ENCODE data around the gene PET100. TPM values are rescaled to one million over a fixed set of nuclear protein-coding genes. Genes with fewer than 3 reads are reported as not detected.

PET100 gene
- total RNA-seq, 3 donors from 2014 or later, result 23.7 to 40.4 (median 33.1) TPM

GRCh38 chr19:7602935-7603497 lies 26.6 kb upstream of the PET100 start:
- H3K36me3 ChIP-seq, result no peaks in the 10 kb centered on the region
- intact Hi-C loops (cut with DNase I; ENCODE audit: low total_unique reads), result no loop called here
- H3K4me1 ChIP-seq, result no peaks in the 10 kb centered on the region
- no peaks in the 10 kb centered on the region for H3K27me3 ChIP-seq
- no peak for TF ChIP-seq POLR2A (IDR thresholded peaks at IDR 0.05)
- TF ChIP-seq CTCF (IDR thresholded peaks at IDR 0.05), result no peak
- no peak for TF ChIP-seq POLR2AphosphoS5 (IDR thresholded peaks at IDR 0.05)
- peak overlapping the region; percentile 52 to 62 for H3K27ac ChIP-seq
- no peaks in the 10 kb centered on the region for H3K9me3 ChIP-seq
- DNase-seq (ENCODE audit: low spot score in 2 of 2), result no peak
- peak overlapping the region in 1 of 3 donors; percentile 2 for H3K4me3 ChIP-seq

- intact Hi-C loops (cut with DNase I; ENCODE audit: low total_unique reads), result no loop called here
- Histone ChIP-seq H3K27me3 (no peaks in the 10 kb centered on the region), H3K4me3 (no peak overlapping the region), H3K4me1 (no peaks in the 10 kb centered on the region), H3K9me3 (no peaks in the 10 kb centered on the region), H3K36me3 (no peaks in the 10 kb centered on the region), H3K27ac (no peak overlapping the region)
- no peak for DNase-seq (ENCODE audit: low spot score in 2 of 2)
- TF ChIP-seq POLR2A (IDR thresholded peaks at IDR 0.05) (no peak), POLR2AphosphoS5 (IDR thresholded peaks at IDR 0.05) (no peak), CTCF (IDR thresholded peaks at IDR 0.05) (no peak)
These were observed 25.7 kb upstream of the PET100 start for GRCh38 chr19:7603919-7604318.

GRCh38 chr19:7605490-7606222 lies 23.9 kb upstream of the PET100 start:
- Histone ChIP-seq H3K27me3 (no peaks in the 10 kb centered on the region), H3K27ac (no peak overlapping the region), H3K4me3 (no peak overlapping the region), H3K4me1 (no peaks in the 10 kb centered on the region), H3K9me3 (no peaks in the 10 kb centered on the region), H3K36me3 (no peaks in the 10 kb centered on the region)
- intact Hi-C loops (cut with DNase I; ENCODE audit: low total_unique reads), result no loop called here
- no peak for DNase-seq (ENCODE audit: low spot score in 2 of 2)
- TF ChIP-seq POLR2AphosphoS5 (IDR thresholded peaks at IDR 0.05), result no peak

- intact Hi-C loops (cut with DNase I; ENCODE audit: low total_unique reads), result no loop called here
- H3K4me1 ChIP-seq, result no peaks in the 10 kb centered on the region
- H3K4me3 ChIP-seq, result no peak overlapping the region
- TF ChIP-seq POLR2AphosphoS5 (IDR thresholded peaks at IDR 0.05) (no peak), CTCF (IDR thresholded peaks at IDR 0.05) (no peak), POLR2A (IDR thresholded peaks at IDR 0.05) (no peak)
- no peaks in the 10 kb centered on the region for H3K9me3 ChIP-seq
- no peak overlapping the region for H3K27ac ChIP-seq
- no peak for DNase-seq (ENCODE audit: low spot score in 2 of 2)
- no peaks in the 10 kb centered on the region for H3K36me3 ChIP-seq
- no peaks in the 10 kb centered on the region for H3K27me3 ChIP-seq
These were observed 23.3 kb upstream of the PET100 start for GRCh38 chr19:7606289-7606688.

- Histone ChIP-seq H3K36me3 (no peaks in the 10 kb centered on the region), H3K9me3 (no peaks in the 10 kb centered on the region), H3K4me1 (no peaks in the 10 kb centered on the region), H3K27ac (no peak overlapping the region), H3K27me3 (no peaks in the 10 kb centered on the region), H3K4me3 (no peak overlapping the region)
- DNase-seq (ENCODE audit: low spot score in 2 of 2), result no peak
- intact Hi-C loops (cut with DNase I; ENCODE audit: low total_unique reads), result no loop called here
- TF ChIP-seq CTCF (IDR thresholded peaks at IDR 0.05) (no peak), POLR2A (IDR thresholded peaks at IDR 0.05) (no peak), POLR2AphosphoS5 (IDR thresholded peaks at IDR 0.05) (no peak)
These were observed 22.2 kb upstream of the PET100 start for GRCh38 chr19:7607212-7607873.

Data from breast epithelium (tissue), 4 donors.